Measurements from ENCODE around the gene NEFH.

NEFH gene

GRCh38 chr22:29442976-29443375 lies 37.0 kb upstream of the NEFH start:
- ATAC-seq: no peak; the same call in 2 of the 3 replicates
- no peak for TF ChIP-seq ZFP3 (CRISPR knock-in tag; IDR thresholded peaks at IDR 0.05)
- TF ChIP-seq, protein P1, sequence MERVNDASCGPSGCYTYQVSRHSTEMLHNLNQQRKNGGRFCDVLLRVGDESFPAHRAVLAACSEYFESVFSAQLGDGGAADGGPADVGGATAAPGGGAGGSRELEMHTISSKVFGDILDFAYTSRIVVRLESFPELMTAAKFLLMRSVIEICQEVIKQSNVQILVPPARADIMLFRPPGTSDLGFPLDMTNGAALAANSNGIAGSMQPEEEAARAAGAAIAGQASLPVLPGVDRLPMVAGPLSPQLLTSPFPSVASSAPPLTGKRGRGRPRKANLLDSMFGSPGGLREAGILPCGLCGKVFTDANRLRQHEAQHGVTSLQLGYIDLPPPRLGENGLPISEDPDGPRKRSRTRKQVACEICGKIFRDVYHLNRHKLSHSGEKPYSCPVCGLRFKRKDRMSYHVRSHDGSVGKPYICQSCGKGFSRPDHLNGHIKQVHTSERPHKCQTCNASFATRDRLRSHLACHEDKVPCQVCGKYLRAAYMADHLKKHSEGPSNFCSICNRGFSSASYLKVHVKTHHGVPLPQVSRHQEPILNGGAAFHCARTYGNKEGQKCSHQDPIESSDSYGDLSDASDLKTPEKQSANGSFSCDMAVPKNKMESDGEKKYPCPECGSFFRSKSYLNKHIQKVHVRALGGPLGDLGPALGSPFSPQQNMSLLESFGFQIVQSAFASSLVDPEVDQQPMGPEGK (CRISPR knock-in tag; IDR thresholded peaks at IDR 0.05; ENCODE audit: borderline replicate concordance): no peak
- TF ChIP-seq SNAI2 (CRISPR knock-in tag; IDR thresholded peaks at IDR 0.05): no peak
- TF ChIP-seq ESRRG (CRISPR knock-in tag; IDR thresholded peaks at IDR 0.05): no peak
- no peak for TF ChIP-seq OSR1 (CRISPR knock-in tag; IDR thresholded peaks at IDR 0.05)
- TF ChIP-seq TSHZ2 (CRISPR knock-in tag; IDR thresholded peaks at IDR 0.05): no peak
- TF ChIP-seq CSRNP3 (CRISPR knock-in tag; IDR thresholded peaks at IDR 0.05): no peak
- no peak for TF ChIP-seq ISL1 (CRISPR knock-in tag; IDR thresholded peaks at IDR 0.05)
- TF ChIP-seq CSDC2 (CRISPR knock-in tag; IDR thresholded peaks at IDR 0.05): no peak
- no peak for TF ChIP-seq ARNTL (CRISPR knock-in tag; IDR thresholded peaks at IDR 0.05; ENCODE audit: borderline replicate concordance, low read depth)
- no peak for TF ChIP-seq PPARA (CRISPR knock-in tag; IDR thresholded peaks at IDR 0.05; ENCODE audit: borderline replicate concordance)
- no peak for TF ChIP-seq TOX (CRISPR knock-in tag; IDR thresholded peaks at IDR 0.05; ENCODE audit: borderline replicate concordance)
- TF ChIP-seq ZNF70 (CRISPR knock-in tag; IDR thresholded peaks at IDR 0.05): no peak
- TF ChIP-seq TCF4 (CRISPR knock-in tag; IDR thresholded peaks at IDR 0.05; ENCODE audit: borderline replicate concordance): no peak
- no peak for TF ChIP-seq ZNF565 (CRISPR knock-in tag; conservative IDR thresholded peaks at IDR 0.05; ENCODE audit: low read depth)
- TF ChIP-seq POU6F1 (CRISPR knock-in tag; IDR thresholded peaks at IDR 0.05; ENCODE audit: borderline replicate concordance, low read depth): no peak

DNA sequence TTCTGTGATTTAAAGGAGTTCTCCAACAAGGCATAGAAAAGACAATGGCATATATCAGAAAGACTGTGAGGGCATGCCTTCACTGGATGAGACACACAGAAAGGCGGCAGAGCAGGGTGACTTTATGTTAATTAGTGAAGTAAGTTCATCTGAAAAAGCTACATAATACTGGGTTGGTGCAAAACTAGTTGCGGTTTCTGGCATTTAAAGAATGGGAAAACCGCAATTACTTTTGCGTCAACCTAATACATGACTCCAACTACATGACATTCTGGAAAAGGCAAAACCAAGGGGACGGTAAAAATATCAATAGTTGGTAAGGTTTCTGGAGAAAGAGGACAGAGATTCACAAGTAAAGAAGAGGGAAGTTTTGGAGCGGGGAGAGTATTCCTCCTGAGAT lies 36.6 kb upstream of the NEFH start:
- no peak for ATAC-seq
- no peak for TF ChIP-seq ZFP3 (CRISPR knock-in tag; IDR thresholded peaks at IDR 0.05)

GRCh38 chr22:29443861-29444792 lies 35.9 kb upstream of the NEFH start:
- no peak for ATAC-seq
- TF ChIP-seq ISL1 (CRISPR knock-in tag; IDR thresholded peaks at IDR 0.05) (no peak), OSR1 (CRISPR knock-in tag; IDR thresholded peaks at IDR 0.05) (no peak), RARB (CRISPR knock-in tag; IDR thresholded peaks at IDR 0.05) (no peak), TOX (CRISPR knock-in tag; IDR thresholded peaks at IDR 0.05; ENCODE audit: borderline replicate concordance) (no peak), ARNTL (CRISPR knock-in tag; IDR thresholded peaks at IDR 0.05; ENCODE audit: borderline replicate concordance, low read depth) (no peak), ZFP30 (CRISPR knock-in tag; IDR thresholded peaks at IDR 0.05) (no peak), TSHZ2 (CRISPR knock-in tag; IDR thresholded peaks at IDR 0.05) (no peak), CSDC2 (CRISPR knock-in tag; IDR thresholded peaks at IDR 0.05) (no peak), PPARA (CRISPR knock-in tag; IDR thresholded peaks at IDR 0.05; ENCODE audit: borderline replicate concordance) (no peak), ZFP3 (CRISPR knock-in tag; IDR thresholded peaks at IDR 0.05) (no peak), BACH2 (CRISPR knock-in tag; IDR thresholded peaks at IDR 0.05; ENCODE audit: borderline replicate concordance) (no peak), GLIS3 (CRISPR knock-in tag; IDR thresholded peaks at IDR 0.05) (no peak)
- TF ChIP-seq, protein P1 (CRISPR knock-in tag; IDR thresholded peaks at IDR 0.05; ENCODE audit: borderline replicate concordance): no peak

All from SK-N-SH treated with all-trans-retinoic acid at 6 μM for 48 hours (cell line).